ENCODE measurements around the gene SPRR2D. TPM values are rescaled to one million over a fixed set of nuclear protein-coding genes. Genes with fewer than 3 reads are reported as not detected.
"Not testable (repeated sequence)": the region's sequence is repeated elsewhere in the genome, so short reads cannot be mapped to it uniquely, and the experiment has no call there.

Gene SPRR2D
- total and polyA plus RNA-seq, 9 donors: 0.27 to 1.1 (median 0.39) TPM; not detected in 5

DNA sequence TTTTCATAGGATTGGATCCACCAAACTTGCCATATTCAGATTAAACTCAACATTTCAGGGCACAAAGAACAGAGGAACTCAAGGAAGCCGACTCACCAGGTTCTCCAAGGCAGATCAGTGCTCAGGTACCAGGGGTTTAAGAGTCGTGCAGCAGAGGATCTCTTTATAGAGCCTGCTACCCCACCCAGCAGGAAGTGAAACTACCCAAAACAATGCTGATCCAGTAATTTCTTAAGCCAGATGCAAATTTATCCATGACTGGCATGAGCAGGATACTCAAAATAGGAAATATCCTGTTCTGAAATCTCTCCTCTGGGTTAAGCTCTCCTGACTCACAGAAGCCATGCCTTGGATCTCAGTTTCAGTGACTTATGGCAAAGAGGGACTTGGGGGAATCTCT, 16.5 kb upstream of the SPRR2D start, which contains the start of gene SPRR2A:
SPRR2A (minus strand) TSS at position 138 of the 400 bp plus-strand sequence. CDS start 777 bp downstream, outside the sequence.
- Histone ChIP-seq H3K4me1 (ENCODE audit: insufficient read depth) (no peaks in the 10 kb centered on the region), H3K27ac (no peak within 1 kb of the TSS), H3K9me3 (no peaks in the 10 kb centered on the region), H3K27me3 (no peaks in the 10 kb centered on the region), H3K36me3 (no peaks in the 10 kb centered on the region), H3K4me3 (no peak within 1 kb of the TSS)
- TF ChIP-seq POLR2A (IDR thresholded peaks at IDR 0.05): no peak
- TF ChIP-seq, protein P1, sequence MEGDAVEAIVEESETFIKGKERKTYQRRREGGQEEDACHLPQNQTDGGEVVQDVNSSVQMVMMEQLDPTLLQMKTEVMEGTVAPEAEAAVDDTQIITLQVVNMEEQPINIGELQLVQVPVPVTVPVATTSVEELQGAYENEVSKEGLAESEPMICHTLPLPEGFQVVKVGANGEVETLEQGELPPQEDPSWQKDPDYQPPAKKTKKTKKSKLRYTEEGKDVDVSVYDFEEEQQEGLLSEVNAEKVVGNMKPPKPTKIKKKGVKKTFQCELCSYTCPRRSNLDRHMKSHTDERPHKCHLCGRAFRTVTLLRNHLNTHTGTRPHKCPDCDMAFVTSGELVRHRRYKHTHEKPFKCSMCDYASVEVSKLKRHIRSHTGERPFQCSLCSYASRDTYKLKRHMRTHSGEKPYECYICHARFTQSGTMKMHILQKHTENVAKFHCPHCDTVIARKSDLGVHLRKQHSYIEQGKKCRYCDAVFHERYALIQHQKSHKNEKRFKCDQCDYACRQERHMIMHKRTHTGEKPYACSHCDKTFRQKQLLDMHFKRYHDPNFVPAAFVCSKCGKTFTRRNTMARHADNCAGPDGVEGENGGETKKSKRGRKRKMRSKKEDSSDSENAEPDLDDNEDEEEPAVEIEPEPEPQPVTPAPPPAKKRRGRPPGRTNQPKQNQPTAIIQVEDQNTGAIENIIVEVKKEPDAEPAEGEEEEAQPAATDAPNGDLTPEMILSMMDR (IDR thresholded peaks at IDR 0.05): no peak
- TF ChIP-seq EP300 (IDR thresholded peaks at IDR 0.05): no peak
- intact Hi-C loops (cut with DNase I): no loop called here
- no peak for DNase-seq
- WGBS, 3 donors: 89 to 95% (median 91%) methylated on average over 2 of the region's 2 CpGs

DNA sequence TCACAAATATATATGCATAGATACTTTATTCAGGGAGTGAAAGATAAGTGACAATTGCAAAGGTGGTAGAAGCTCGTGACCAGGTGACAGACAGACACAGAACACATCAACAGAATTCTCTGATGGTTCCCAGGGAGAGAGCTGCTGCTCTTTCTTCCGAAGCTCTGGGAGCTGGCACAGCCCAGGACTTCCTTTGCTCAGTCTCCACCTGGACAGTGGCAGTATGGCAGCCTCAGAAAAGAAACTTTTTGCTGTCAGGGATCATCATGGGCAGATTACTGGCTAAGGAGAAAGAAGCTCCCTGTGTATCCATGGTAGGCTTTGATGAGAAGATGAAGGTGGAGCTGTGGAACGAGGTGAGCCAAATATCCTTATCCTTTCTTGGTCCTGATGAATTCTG, 15.2 kb upstream of the SPRR2D start:
- DNase-seq; H3K36me3 ChIP-seq; intact Hi-C loops (cut with DNase I); H3K27ac ChIP-seq; H3K4me3 ChIP-seq; H3K27me3 ChIP-seq; H3K9me3 ChIP-seq; H3K4me1 ChIP-seq (ENCODE audit: insufficient read depth): not testable (repeated sequence)
- 67 to 86% (median 81%) methylated on average over 3 of the region's 3 CpGs for WGBS, 3 donors

DNA sequence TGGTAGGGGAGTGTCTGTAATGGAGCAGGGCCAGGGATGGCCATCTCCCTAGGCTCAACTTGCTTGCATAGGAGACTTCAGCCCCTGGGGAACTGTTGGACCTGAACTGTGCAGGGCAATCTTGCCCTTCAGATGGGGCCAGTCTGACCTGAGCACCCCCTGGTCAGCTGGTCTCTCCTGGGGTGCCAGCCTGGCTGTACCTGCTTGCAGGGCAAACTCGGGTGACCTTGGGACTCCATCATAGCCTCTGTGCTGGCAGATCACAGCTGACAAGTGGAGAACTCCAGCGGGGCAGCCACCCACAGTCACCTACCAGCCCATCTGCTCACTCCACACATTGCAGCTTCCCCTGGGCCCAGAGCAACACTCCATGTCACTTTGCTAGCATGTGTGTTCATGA, 8.3 kb upstream of the SPRR2D start:
- no peaks in the 10 kb centered on the region for H3K36me3 ChIP-seq
- H3K27ac ChIP-seq: no peak overlapping the region
- no peaks in the 10 kb centered on the region for H3K27me3 ChIP-seq
- H3K4me3 ChIP-seq: no peak overlapping the region
- no peaks in the 10 kb centered on the region for H3K4me1 ChIP-seq (ENCODE audit: insufficient read depth)
- DNase-seq: no peak
- WGBS, 3 donors: 97 to 100% (median 98%) methylated on average over 2 of the region's 2 CpGs
- no peaks in the 10 kb centered on the region for H3K9me3 ChIP-seq
- intact Hi-C loops (cut with DNase I): no loop called here
- TF ChIP-seq EP300 (IDR thresholded peaks at IDR 0.05) (no peak), POLR2A (IDR thresholded peaks at IDR 0.05) (no peak)
- TF ChIP-seq, protein P1 (IDR thresholded peaks at IDR 0.05): no peak

DNA sequence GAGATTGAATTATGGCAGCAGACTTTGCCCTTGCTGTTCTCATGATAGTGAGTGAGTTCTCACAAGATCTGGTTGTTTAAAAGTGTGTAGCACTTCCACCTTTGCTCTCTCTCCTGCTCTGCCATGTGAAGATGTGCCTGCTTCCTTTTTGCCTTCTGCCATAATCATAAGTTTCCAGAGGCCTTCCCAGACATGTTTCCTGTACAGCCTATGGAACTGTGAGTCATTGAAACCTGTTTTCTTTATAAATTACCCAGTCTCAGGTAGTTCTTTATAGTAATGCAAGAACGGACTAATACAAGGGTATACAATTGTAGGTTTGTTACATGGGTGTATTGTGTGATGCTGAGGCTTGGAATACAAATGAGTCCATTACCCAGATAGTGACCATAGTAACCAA, 5.7 kb downstream of the SPRR2D start:
- intact Hi-C loops (cut with DNase I): no loop called here
- H3K27me3 ChIP-seq: no peaks in the 10 kb centered on the region
- H3K9me3 ChIP-seq: no peaks in the 10 kb centered on the region
- no peaks in the 10 kb centered on the region for H3K36me3 ChIP-seq
- no peak overlapping the region for H3K4me3 ChIP-seq
- 93 to 94% (median 94%) methylated on average over 1 of the region's 1 CpG for WGBS, 3 donors
- H3K4me1 ChIP-seq (ENCODE audit: insufficient read depth): no peaks in the 10 kb centered on the region
- TF ChIP-seq EP300 (IDR thresholded peaks at IDR 0.05) (no peak), POLR2A (IDR thresholded peaks at IDR 0.05) (no peak)
- TF ChIP-seq, protein P1 (IDR thresholded peaks at IDR 0.05): no peak
- DNase-seq: no peak
- no peak overlapping the region for H3K27ac ChIP-seq

DNA sequence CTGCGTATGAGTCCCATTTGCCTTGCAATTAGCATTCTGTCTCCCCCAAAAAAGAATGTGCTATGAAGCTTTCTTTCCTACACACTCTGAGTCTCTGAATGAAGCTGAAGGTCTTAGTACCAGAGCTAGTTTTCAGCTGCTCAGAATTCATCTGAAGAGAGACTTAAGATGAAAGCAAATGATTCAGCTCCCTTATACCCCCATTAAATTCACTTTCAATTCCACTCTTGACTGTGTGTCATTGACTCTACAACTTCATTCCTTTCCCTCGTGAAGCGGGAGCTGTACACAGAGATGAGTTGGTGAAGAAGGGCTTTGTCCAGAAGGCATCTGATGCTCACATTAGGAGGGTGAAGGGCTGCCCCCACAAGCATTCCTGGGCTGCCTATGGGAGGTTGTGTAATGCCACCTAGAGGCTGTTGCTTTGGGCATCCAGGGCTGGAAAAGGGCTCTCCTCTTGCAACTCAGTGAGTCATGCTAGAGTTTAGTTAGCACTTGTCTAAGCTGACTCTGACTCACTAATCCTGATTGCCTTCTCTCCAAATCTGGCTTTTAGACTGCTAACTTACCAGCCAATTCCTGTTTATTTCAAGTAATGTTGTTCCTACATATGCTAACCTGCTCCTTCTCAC, 8.1 kb downstream of the SPRR2D start:
- H3K27ac ChIP-seq: no peak overlapping the region
- DNase-seq: no peak
- intact Hi-C loops (cut with DNase I): no loop called here
- no peaks in the 10 kb centered on the region for H3K36me3 ChIP-seq
- TF ChIP-seq EP300 (IDR thresholded peaks at IDR 0.05): no peak
- H3K9me3 ChIP-seq: no peaks in the 10 kb centered on the region
- no peaks in the 10 kb centered on the region for H3K27me3 ChIP-seq
- WGBS, 3 donors: 56 to 70% (median 63%) methylated on average over 3 of the region's 3 CpGs
- no peak overlapping the region for H3K4me3 ChIP-seq
- H3K4me1 ChIP-seq (ENCODE audit: insufficient read depth): no peaks in the 10 kb centered on the region

All from ovary (tissue), 9 donors.